ENCODE measurements around the gene PARP3. TPM values are rescaled to one million over a fixed set of nuclear protein-coding genes. Genes with fewer than 3 reads are reported as not detected.

The PARP3 gene
- total RNA-seq, 2 experiments from 2014 or later = 9.7 to 12.2 TPM

- CTCF ChIA-PET = no interaction called here
- POLR2A ChIA-PET = no interaction called here
Observed at GRCh38 chr3:51960386-51960785, 18.2 kb downstream of the PARP3 start.

GRCh38 chr3:51961011-51961410 lies 18.8 kb downstream of the PARP3 start:
- POLR2A ChIA-PET = no interaction called here

GRCh38 chr3:51961602-51962569 lies 19.7 kb downstream of the PARP3 start:
- POLR2A ChIA-PET = no interaction called here
- CTCF ChIA-PET = interaction anchor here (1.8 kb wide), 1 partner anchor 12 kb away, joined by 7 read pairs; the partner anchor contains the start of gene ABHD14B

More at GRCh38 chr3:51961011-51961410, 18.8 kb downstream of the PARP3 start:
- CTCF ChIA-PET = interaction anchor here (1.8 kb wide), 1 partner anchor 12 kb away, joined by 7 read pairs; the partner anchor contains the start of gene ABHD14B

GRCh38 chr3:51962854-51963530 lies 20.8 kb downstream of the PARP3 start:
- ChIA-PET POLR2A (no interaction called here), CTCF (interaction anchor here (0.7 to 3.7 kb wide), 5 partner anchors 9 to 32 kb away, joined by 3 to 17 read pairs (median 3); partner anchors contain the start of genes ABHD14A, ABHD14B, GPR62 and RPL29)

- CTCF ChIA-PET = interaction anchor here (1.4 to 4.4 kb wide), 4 partner anchors 10 to 31 kb away, joined by 3 to 17 read pairs (median 10); partner anchors contain the start of genes ABHD14A, ABHD14B, GPR62 and PARP3
- POLR2A ChIA-PET = no interaction called here
Observed at GRCh38 chr3:51963951-51964451, 21.8 kb downstream of the PARP3 start.

- ChIA-PET CTCF (interaction anchor here (0.6 to 4.4 kb wide), 5 partner anchors 9 to 31 kb away, joined by 3 to 17 read pairs (median 6); partner anchors contain the start of genes ABHD14A, ABHD14B, GPR62 and PARP3), POLR2A (no interaction called here)
Observed at GRCh38 chr3:51964521-51964920, 22.4 kb downstream of the PARP3 start.

GRCh38 chr3:51966016-51966415 lies 23.9 kb downstream of the PARP3 start:
- POLR2A ChIA-PET = interaction anchor here (1.1 kb wide), 1 partner anchor 30 kb away, joined by 3 read pairs; no protein-coding TSS in a partner anchor
- CTCF ChIA-PET = interaction anchor here (1.3 to 4.4 kb wide), 3 partner anchors 8 to 24 kb away, joined by 3 to 17 read pairs (median 15); partner anchors contain the start of genes ABHD14A, ABHD14B, PARP3 and RRP9

GRCh38 chr3:51966486-51966885 lies 24.3 kb downstream of the PARP3 start:
- ChIA-PET CTCF (interaction anchor here (1.4 to 4.4 kb wide), 2 partner anchors 24 to 188 kb away, joined by 3 to 15 read pairs; partner anchors contain the start of genes PARP3, POC1A and RRP9), POLR2A (no interaction called here)

- ChIA-PET POLR2A (no interaction called here), CTCF (interaction anchor here (1.4 to 4.4 kb wide), 2 partner anchors 25 to 188 kb away, joined by 3 to 15 read pairs; partner anchors contain the start of genes PARP3, POC1A and RRP9)
Observed at GRCh38 chr3:51966922-51967383, 24.8 kb downstream of the PARP3 start.

GRCh38 chr3:51967384-51968169 lies 25.4 kb downstream of the PARP3 start, which contains the start of gene PCBP4:
PCBP4 (minus strand) TSS chr3:51967454; CDS start chr3:51961240, 6,214 bp downstream.
- CTCF ChIA-PET = interaction anchor here (0.6 to 4.4 kb wide), 3 partner anchors 26 to 1459 kb away, joined by 3 to 15 read pairs (median 5); partner anchors contain the start of genes PARP3, POC1A and RRP9
- POLR2A ChIA-PET = interaction anchor here (0.9 to 1.4 kb wide), 2 partner anchors 14 to 26 kb away, joined by 3 to 4 read pairs; partner anchors contain the start of genes PARP3 and RRP9

GRCh38 chr3:51968170-51968775 lies 26.1 kb downstream of the PARP3 start:
- POLR2A ChIA-PET = interaction anchor here (0.9 to 1.4 kb wide), 2 partner anchors 14 to 27 kb away, joined by 3 to 4 read pairs; partner anchors contain the start of genes PARP3 and RRP9
- CTCF ChIA-PET = interaction anchor here (0.6 to 4.4 kb wide), 3 partner anchors 14 to 1459 kb away, joined by 3 to 15 read pairs (median 5); partner anchors contain the start of genes PARP3 and RRP9

GRCh38 chr3:51968883-51969678 lies 26.9 kb downstream of the PARP3 start:
- POLR2A ChIA-PET = no interaction called here
- CTCF ChIA-PET = interaction anchor here (0.7 to 1.4 kb wide), 3 partner anchors 11 to 27 kb away, joined by 3 to 5 read pairs (median 3); partner anchors contain the start of gene RRP9

- POLR2A ChIA-PET = no interaction called here
Observed at GRCh38 chr3:51969841-51970240, 27.7 kb downstream of the PARP3 start.

GRCh38 chr3:51970606-51971300 lies 28.6 kb downstream of the PARP3 start:
- POLR2A ChIA-PET = no interaction called here
- CTCF ChIA-PET = no interaction called here

More at GRCh38 chr3:51969841-51970240, 27.7 kb downstream of the PARP3 start:
- CTCF ChIA-PET = interaction anchor here (0.7 to 1.4 kb wide), 2 partner anchors 12 to 28 kb away, joined by 3 to 5 read pairs; partner anchors contain the start of gene RRP9

- ChIA-PET POLR2A (no interaction called here), CTCF (interaction anchor here (4.5 kb wide), 1 partner anchor 29 kb away, joined by 42 read pairs; the partner anchor contains the start of genes PARP3 and RRP9)
Observed at GRCh38 chr3:51971350-51971749, 29.2 kb downstream of the PARP3 start.
